Breast epithelium (tissue), 4 donors: Measurements from ENCODE around the gene KAT7. TPM values are rescaled to one million over a fixed set of nuclear protein-coding genes. Genes with fewer than 3 reads are reported as not detected.

ENCODE experiments used
- DNase-seq, 2 donors: peaks; one replicate each; pipeline ENCODE4 v3.0.0-alpha.2; 2019; ENCODE audit warnings: low spot score in 2 of 2
- H3K27ac ChIP-seq, 2 donors: fragments of 200-600 bp; sonication (generic) in 1 of 2; one replicate each; pipeline ENCODE4 v1.5.1; 2016 to 2019; ENCODE audit warnings: mild to moderate bottlenecking in 1 of 2
- H3K27me3 ChIP-seq, 2 donors: fragments of 200-600 bp; sonication (generic) in 1 of 2; one replicate each; pipeline versions ENCODE4 v1.5.1 to v1.6.0; 2017 to 2019; ENCODE audit warnings: control low read depth in 1 of 2, mild to moderate bottlenecking in 1 of 2
- H3K36me3 ChIP-seq: fragments of 200-600 bp; one replicate; pipeline ENCODE4 v1.5.1; 2019
- H3K4me1 ChIP-seq, 2 donors: fragments of 200-600 bp; sonication (generic); one replicate each; pipeline ENCODE4 v1.5.1; 2016 to 2019; ENCODE audit warnings: control low read depth in 1 of 2
- H3K4me3 ChIP-seq, 3 donors: fragments of 200-600 bp; sonication (generic); 1 replicate in 2 of 3; 2 replicates in 1 of 3; pipeline ENCODE4 v1.5.1; 2016 to 2019; ENCODE audit warnings: mild to moderate bottlenecking in 3 of 3, moderate library complexity in 2 of 3
- H3K9me3 ChIP-seq, 2 donors: fragments of 200-600 bp; sonication (generic) in 1 of 2; one replicate each; pipeline ENCODE4 v1.5.1; 2016 to 2019; ENCODE audit warnings: control low read depth in 1 of 2
- POLR2A ChIP-seq: fragments of 450-650 bp; IDR thresholded peaks from one replicate; pipeline ENCODE4 v1.6.1; 2016; ENCODE audit warnings: antibody characterized with exemption, mild to moderate bottlenecking, moderate library complexity
- POLR2AphosphoS5 ChIP-seq, 3 donors: sonication (generic); formaldehyde crosslinking; IDR thresholded peaks; one replicate each; pipeline ENCODE4 v1.6.1; 2017; ENCODE audit warnings: antibody characterized with exemption in 3 of 3
- intact Hi-C: fragments of 100-400 bp; cut with DNase I; formaldehyde crosslinking; loops from one replicate; pipeline ENCODE4 v1.15.1; 2023; ENCODE audit warnings: low total_unique reads
- total RNA-seq, 3 donors: library from RNA; depleted of rRNA; stranded (reverse); fragments of >200 nt; gene quantifications; one replicate each; pipeline ENCODE4 v1.1.0, GENCODE V29; 2016
- TF ChIP-seq, protein P1 (sequence below), 3 donors: fragments of 450-650 bp; IDR thresholded peaks; one replicate each; pipeline ENCODE4 v1.5.1; 2016 to 2017; ENCODE audit warnings: antibody characterized with exemption in 3 of 3, mild to moderate bottlenecking in 3 of 3, moderate library complexity in 3 of 3

The KAT7 gene
- total RNA-seq, 3 donors from 2014 or later = 37.6 to 57.4 (median 47.2) TPM

DNA sequence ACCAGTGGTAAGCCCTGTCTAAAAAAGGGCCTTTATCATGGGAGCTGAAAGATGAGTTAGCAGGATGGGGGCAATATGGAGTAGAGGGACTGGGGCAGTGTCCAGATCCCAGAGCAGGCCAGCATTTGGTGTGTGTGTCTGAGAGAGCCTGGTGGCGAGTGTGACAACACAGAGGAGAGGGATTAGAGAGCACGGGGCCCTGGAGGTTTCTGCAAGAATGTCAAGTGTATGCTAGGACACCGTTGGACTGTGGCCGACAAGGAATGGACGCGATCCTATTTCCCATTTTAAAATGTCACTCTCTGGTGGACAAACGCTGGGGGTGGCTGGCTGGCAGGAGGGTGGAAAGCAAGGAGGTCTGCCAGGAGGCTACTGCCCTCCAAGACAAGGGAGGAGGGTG is 47.0 kb downstream of the KAT7 start:
- no peak overlapping the region for H3K4me3 ChIP-seq
- no peak for DNase-seq
- no peaks in the 10 kb centered on the region for H3K9me3 ChIP-seq
- peaks cover 0 to 12% of the 10 kb centered on the region in 2 donors for H3K4me1 ChIP-seq
- TF ChIP-seq POLR2A = no peak
- peak overlapping the region in 1 of 2 donors; percentile 41 for H3K27ac ChIP-seq
- H3K36me3 ChIP-seq = no peaks in the 10 kb centered on the region
- no peaks in the 10 kb centered on the region for H3K27me3 ChIP-seq
- intact Hi-C loops = no loop called here

DNA sequence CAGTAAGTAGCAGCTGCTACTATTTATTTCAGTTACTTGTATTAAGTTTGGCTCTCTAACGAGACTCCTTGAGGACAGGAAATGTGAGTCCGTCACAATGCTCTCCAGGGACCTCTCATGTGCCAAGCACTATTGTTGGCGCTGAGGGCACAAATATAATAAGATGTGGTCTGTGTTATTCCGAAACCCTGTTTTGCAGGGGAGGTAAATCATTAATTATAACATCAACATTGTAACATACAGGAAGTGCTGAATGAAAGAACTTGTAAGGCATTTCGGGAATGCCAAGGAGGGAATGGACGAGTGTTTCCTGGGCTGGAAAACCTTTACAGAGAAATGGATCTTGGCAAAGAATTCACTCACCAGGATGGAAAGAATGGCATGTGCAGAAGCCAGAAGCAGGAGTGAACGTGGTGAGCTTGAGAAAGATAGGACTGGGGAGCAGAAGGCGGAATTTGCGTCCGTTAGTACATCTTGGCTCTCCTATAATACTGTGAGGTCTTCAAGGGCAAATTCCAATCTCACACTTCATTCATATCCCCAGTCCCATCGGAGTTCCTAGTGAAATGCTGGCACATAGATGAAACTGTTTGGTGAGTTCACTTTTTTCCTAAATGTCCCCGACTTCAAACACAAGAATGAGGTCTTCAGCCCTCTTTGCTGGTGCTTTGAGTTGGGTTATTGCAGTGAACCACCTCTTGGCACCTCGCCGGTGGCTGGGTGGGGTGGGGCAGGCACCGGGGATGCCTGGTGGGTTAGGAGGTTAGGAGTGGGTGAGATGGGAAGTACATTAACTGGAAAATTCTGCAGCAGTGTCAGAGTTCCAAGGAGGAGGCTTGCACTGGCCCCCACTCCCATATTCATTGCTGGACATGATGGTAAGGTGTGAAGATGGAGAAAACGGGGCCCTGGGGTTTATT is 47.9 kb downstream of the KAT7 start:
- intact Hi-C loops = no loop called here
- H3K4me3 ChIP-seq = no peak overlapping the region
- DNase-seq = no peak
- TF ChIP-seq POLR2A = no peak
- TF ChIP-seq, protein P1, sequence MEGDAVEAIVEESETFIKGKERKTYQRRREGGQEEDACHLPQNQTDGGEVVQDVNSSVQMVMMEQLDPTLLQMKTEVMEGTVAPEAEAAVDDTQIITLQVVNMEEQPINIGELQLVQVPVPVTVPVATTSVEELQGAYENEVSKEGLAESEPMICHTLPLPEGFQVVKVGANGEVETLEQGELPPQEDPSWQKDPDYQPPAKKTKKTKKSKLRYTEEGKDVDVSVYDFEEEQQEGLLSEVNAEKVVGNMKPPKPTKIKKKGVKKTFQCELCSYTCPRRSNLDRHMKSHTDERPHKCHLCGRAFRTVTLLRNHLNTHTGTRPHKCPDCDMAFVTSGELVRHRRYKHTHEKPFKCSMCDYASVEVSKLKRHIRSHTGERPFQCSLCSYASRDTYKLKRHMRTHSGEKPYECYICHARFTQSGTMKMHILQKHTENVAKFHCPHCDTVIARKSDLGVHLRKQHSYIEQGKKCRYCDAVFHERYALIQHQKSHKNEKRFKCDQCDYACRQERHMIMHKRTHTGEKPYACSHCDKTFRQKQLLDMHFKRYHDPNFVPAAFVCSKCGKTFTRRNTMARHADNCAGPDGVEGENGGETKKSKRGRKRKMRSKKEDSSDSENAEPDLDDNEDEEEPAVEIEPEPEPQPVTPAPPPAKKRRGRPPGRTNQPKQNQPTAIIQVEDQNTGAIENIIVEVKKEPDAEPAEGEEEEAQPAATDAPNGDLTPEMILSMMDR (IDR thresholded peaks at IDR 0.05) = no peak
- no peak for TF ChIP-seq POLR2AphosphoS5 (IDR thresholded peaks at IDR 0.05)
- peak overlapping the region in 1 of 2 donors; percentile 41 for H3K27ac ChIP-seq
- peaks cover 0 to 12% of the 10 kb centered on the region in 2 donors for H3K4me1 ChIP-seq
- H3K27me3 ChIP-seq = no peaks in the 10 kb centered on the region
- H3K9me3 ChIP-seq = no peaks in the 10 kb centered on the region
- no peaks in the 10 kb centered on the region for H3K36me3 ChIP-seq

GRCh38 chr17:49839455-49839854 is 51.0 kb downstream of the KAT7 start:
- Histone ChIP-seq H3K9me3 (no peaks in the 10 kb centered on the region), H3K36me3 (no peaks in the 10 kb centered on the region), H3K27me3 (no peaks in the 10 kb centered on the region), H3K4me1 (peaks cover 0 to 12% of the 10 kb centered on the region in 2 donors), H3K27ac (no peak overlapping the region), H3K4me3 (no peak overlapping the region)
- intact Hi-C loops = no loop called here
- TF ChIP-seq POLR2A = no peak
- TF ChIP-seq, protein P1 (IDR thresholded peaks at IDR 0.05) = no peak
- TF ChIP-seq POLR2AphosphoS5 (IDR thresholded peaks at IDR 0.05) = no peak
- no peak for DNase-seq

- Histone ChIP-seq H3K4me1 (peaks cover 0 to 2% of the 10 kb centered on the region in 2 donors), H3K9me3 (no peaks in the 10 kb centered on the region), H3K27ac (no peak overlapping the region), H3K36me3 (no peaks in the 10 kb centered on the region), H3K4me3 (no peak overlapping the region), H3K27me3 (no peaks in the 10 kb centered on the region)
- intact Hi-C loops = no loop called here
- no peak for DNase-seq
- TF ChIP-seq POLR2A (no peak), POLR2AphosphoS5 (IDR thresholded peaks at IDR 0.05) (no peak)
- TF ChIP-seq, protein P1 (IDR thresholded peaks at IDR 0.05) = no peak
Observed at GRCh38 chr17:49841548-49841947, 53.1 kb downstream of the KAT7 start.

DNA sequence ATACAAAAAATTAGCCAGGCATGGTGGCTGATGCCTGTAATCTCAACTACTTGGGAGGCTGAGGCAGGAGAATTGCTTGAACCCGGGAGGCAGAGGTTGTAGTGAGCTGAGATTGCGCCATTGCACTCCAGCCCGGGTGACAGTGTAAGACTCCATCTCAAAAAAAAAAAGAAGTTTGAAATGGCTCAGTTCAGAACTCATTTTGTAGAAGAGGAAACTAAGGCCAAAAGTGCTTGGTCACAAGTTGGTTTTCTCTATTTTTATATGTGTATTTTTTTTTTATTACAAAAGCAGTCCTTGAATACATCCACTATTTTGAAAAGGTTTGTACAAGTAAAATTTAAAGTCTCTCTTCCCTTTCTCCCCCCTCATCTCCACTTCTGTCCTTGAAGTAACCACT is 53.9 kb downstream of the KAT7 start:
- Histone ChIP-seq H3K4me3 (no peak overlapping the region), H3K9me3 (no peaks in the 10 kb centered on the region), H3K36me3 (no peaks in the 10 kb centered on the region), H3K4me1 (no peaks in the 10 kb centered on the region), H3K27ac (no peak overlapping the region), H3K27me3 (no peaks in the 10 kb centered on the region)
- no peak for DNase-seq
- no peak for TF ChIP-seq POLR2AphosphoS5 (IDR thresholded peaks at IDR 0.05)
- TF ChIP-seq POLR2A = no peak
- TF ChIP-seq, protein P1 (IDR thresholded peaks at IDR 0.05) = no peak
- intact Hi-C loops = no loop called here
